H7 (cell line): ENCODE measurements around the gene GIPC1. TPM values are rescaled to one million over a fixed set of nuclear protein-coding genes. Genes with fewer than 3 reads are reported as not detected.
"Not testable (repeated sequence)": the region's sequence is repeated elsewhere in the genome, so short reads cannot be mapped to it uniquely, and the experiment has no call there.

Source experiments
- DNase-seq: peaks from one replicate; pipeline ENCODE4 v3.0.0; 2012
- H3K27me3 ChIP-seq: 2 replicates; pipeline ENCODE4 v1.6.0; 2011; ENCODE audit warnings: mild to moderate bottlenecking, low read length; ENCODE audit not compliant: control insufficient read depth, insufficient read depth
- H3K36me3 ChIP-seq: replicated peaks from 2 replicates; pipeline ENCODE4 v1.5.1; 2011; ENCODE audit warnings: low read length; ENCODE audit not compliant: control insufficient read depth, insufficient read depth
- H3K4me3 ChIP-seq: 2 replicates; pipeline ENCODE4 v1.5.1; 2011; ENCODE audit warnings: low read depth, mild to moderate bottlenecking, control low read depth, low read length, moderate library complexity; ENCODE audit not compliant: insufficient read depth
- total RNA-seq: library from RNA; depleted of rRNA; stranded (reverse); fragments of >200 nt; shearing (Covaris generic); gene quantifications from 2 replicates; pipeline ENCODE4 v1.2.3, GENCODE V29; 2014; rRNA removed

GIPC1 gene
- 97.8 and 116 TPM in 2 replicates for total RNA-seq

- H3K4me3 ChIP-seq, result peak within 1 kb of the TSS; percentile 58
- H3K27me3 ChIP-seq, result no peaks in the 10 kb centered on the region
- DNase-seq, result peak; percentile 100
- peaks cover 2% of the 10 kb centered on the region for H3K36me3 ChIP-seq
These were observed at the start of gene GIPC1 for GRCh38 chr19:14496029-14496833. Gene GIPC1 (minus strand): TSS chr19:14496127. CDS start chr19:14482976, 13,151 bp downstream.

- Histone ChIP-seq H3K27me3 (no peaks in the 10 kb centered on the region), H3K4me3 (no peak overlapping the region), H3K36me3 (no peaks in the 10 kb centered on the region; the same call in 1 of the 2 replicates)
- DNase-seq, result no peak
These were observed 49.8 kb upstream of the GIPC1 start for GRCh38 chr19:14545716-14546082.

GRCh38 chr19:14544977-14545715 is 49.2 kb upstream of the GIPC1 start:
- H3K36me3 ChIP-seq, result no peaks in the 10 kb centered on the region; the same call in 1 of the 2 replicates
- DNase-seq, result peak; percentile 22
- no peak overlapping the region for H3K4me3 ChIP-seq
- H3K27me3 ChIP-seq, result no peaks in the 10 kb centered on the region

GRCh38 chr19:14544047-14544446 is 48.1 kb upstream of the GIPC1 start:
- Histone ChIP-seq H3K27me3 (no peaks in the 10 kb centered on the region), H3K4me3 (no peak overlapping the region), H3K36me3 (peaks cover 2% of the 10 kb centered on the region)
- DNase-seq, result no peak

GRCh38 chr19:14542711-14543328 is 46.9 kb upstream of the GIPC1 start:
- peaks cover 2% of the 10 kb centered on the region for H3K36me3 ChIP-seq
- H3K27me3 ChIP-seq, result no peaks in the 10 kb centered on the region
- DNase-seq, result peak; percentile 42
- no peak overlapping the region for H3K4me3 ChIP-seq

- not testable (repeated sequence) for DNase-seq, H3K4me3 ChIP-seq, H3K27me3 ChIP-seq, H3K36me3 ChIP-seq
These were observed 46.1 kb upstream of the GIPC1 start for GRCh38 chr19:14541979-14542378.

GRCh38 chr19:14540741-14541525 is 45.0 kb upstream of the GIPC1 start:
- Histone ChIP-seq H3K36me3 (peaks cover 2% of the 10 kb centered on the region), H3K4me3 (no peak overlapping the region), H3K27me3 (no peaks in the 10 kb centered on the region)
- no peak for DNase-seq

- H3K27me3 ChIP-seq, result no peaks in the 10 kb centered on the region
- DNase-seq, result peak; percentile 99
- peaks cover 3% of the 10 kb centered on the region; the same call in 1 of the 2 replicates for H3K36me3 ChIP-seq
- peak overlapping the region; percentile 16; the same call in 1 of the 2 replicates for H3K4me3 ChIP-seq
These were observed 41.2 kb upstream of the GIPC1 start for GRCh38 chr19:14536926-14537692.

GRCh38 chr19:14533450-14533849 is 37.5 kb upstream of the GIPC1 start:
- Histone ChIP-seq H3K27me3 (no peaks in the 10 kb centered on the region), H3K36me3 (peaks cover 2% of the 10 kb centered on the region; the same call in 1 of the 2 replicates), H3K4me3 (no peak overlapping the region)
- DNase-seq, result no peak

- peaks cover 2% of the 10 kb centered on the region; the same call in 1 of the 2 replicates for H3K36me3 ChIP-seq
- DNase-seq, result no peak
- no peak overlapping the region; the same call in 1 of the 2 replicates for H3K4me3 ChIP-seq
- H3K27me3 ChIP-seq, result no peaks in the 10 kb centered on the region
These were observed 34.6 kb upstream of the GIPC1 start for GRCh38 chr19:14530506-14530905.

GRCh38 chr19:14530005-14530348 is 34.0 kb upstream of the GIPC1 start:
- Histone ChIP-seq H3K27me3 (no peaks in the 10 kb centered on the region), H3K4me3 (peak overlapping the region; percentile 90), H3K36me3 (peaks cover 2% of the 10 kb centered on the region; the same call in 1 of the 2 replicates)
- DNase-seq, result no peak

GRCh38 chr19:14529254-14530004 is 33.5 kb upstream of the GIPC1 start, which contains the start of gene TECR:
Gene TECR (plus strand): TSS chr19:14529594. CDS start chr19:14529697, 103 bp downstream.
- Histone ChIP-seq H3K4me3 (peak within 1 kb of the TSS; percentile 90), H3K27me3 (no peaks in the 10 kb centered on the region), H3K36me3 (no peaks in the 10 kb centered on the region)
- peak; percentile 98 for DNase-seq
